Stimulated activated CD8-positive, alpha-beta memory T cell treated with anti-CD3 and anti-CD28 coated beads, Interleukin-7, amount 100 ng/mL, for 48 hours (primary cell): Measurements from ENCODE around the gene PIGB.
"Not testable (repeated sequence)": the region's sequence is repeated elsewhere in the genome, so short reads cannot be mapped to it uniquely, and the experiment has no call there.

Experiments
- DNase-seq, 2 donors: peaks; one replicate each; pipeline ENCODE4 v3.0.0-alpha.2; 2020; ENCODE audit warnings: low read depth in 1 of 2; ENCODE audit errors: extremely low read depth in 1 of 2

The PIGB gene

GRCh38 chr15:55318588-55319494 lies at the start of gene PIGB, which contains the start of gene PIGBOS1:
PIGB (plus strand) TSS chr15:55319222; CDS start chr15:55319251, 29 bp downstream.
PIGBOS1 (minus strand) TSS chr15:55319123; CDS start chr15:55317792, 1,331 bp downstream.
- DNase-seq, result peak; percentile 56 to 68

- no peak for DNase-seq
These were observed 48.7 kb upstream of the PIGB start for GRCh38 chr15:55270291-55270690.

GRCh38 chr15:55276324-55276723 lies 42.7 kb upstream of the PIGB start:
- DNase-seq, result no peak

- DNase-seq, result peak; percentile 41 to 75
These were observed 41.9 kb upstream of the PIGB start for GRCh38 chr15:55277116-55277564.

GRCh38 chr15:55277715-55278114 lies 41.3 kb upstream of the PIGB start:
- no peak for DNase-seq

GRCh38 chr15:55279100-55279745 lies 39.8 kb upstream of the PIGB start:
- DNase-seq, result no peak

- DNase-seq, result peak; percentile 27 to 73
These were observed 39.2 kb upstream of the PIGB start for GRCh38 chr15:55279746-55280351.

GRCh38 chr15:55280589-55280988 lies 38.4 kb upstream of the PIGB start:
- DNase-seq, result not testable (repeated sequence)

- DNase-seq, result no peak
These were observed 37.3 kb upstream of the PIGB start for GRCh38 chr15:55281517-55282228.

GRCh38 chr15:55282284-55282833 lies 36.7 kb upstream of the PIGB start:
- no peak for DNase-seq

- DNase-seq, result no peak
These were observed 35.5 kb upstream of the PIGB start for GRCh38 chr15:55283379-55284147.

GRCh38 chr15:55284426-55284825 lies 34.6 kb upstream of the PIGB start:
- DNase-seq, result no peak

- DNase-seq, result not testable (repeated sequence)
These were observed 32.4 kb upstream of the PIGB start for GRCh38 chr15:55286442-55287189.

GRCh38 chr15:55288006-55288717 lies 30.9 kb upstream of the PIGB start:
- no peak for DNase-seq

GRCh38 chr15:55289011-55289745 lies 29.8 kb upstream of the PIGB start:
- DNase-seq, result no peak

GRCh38 chr15:55289746-55290527 lies 29.1 kb upstream of the PIGB start, which contains the start of gene RAB27A:
RAB27A (minus strand) TSS chr15:55289813; CDS start chr15:55234934, 54,879 bp downstream.
- DNase-seq, result peak; percentile 70 to 80
